Endodermal cell (in vitro differentiated cells): Measurements from ENCODE around the gene P2RY11. TPM values are rescaled to one million over a fixed set of nuclear protein-coding genes. Genes with fewer than 3 reads are reported as not detected.

ENCODE experiments used
- DNase-seq: peaks from one replicate; pipeline ENCODE4 v3.0.0-alpha.2; 2017
- H3K27ac ChIP-seq: 2 replicates; pipeline ENCODE4 v1.5.1; 2013; ENCODE audit warnings: mild to moderate bottlenecking, low read depth, low read length, moderate library complexity
- H3K27me3 ChIP-seq: 2 replicates; pipeline ENCODE4 v1.6.1; 2013; ENCODE audit warnings: mild to moderate bottlenecking, low read length, moderate library complexity; ENCODE audit not compliant: insufficient read depth, control insufficient read depth, poor library complexity, severe bottlenecking
- H3K36me3 ChIP-seq: 2 replicates; pipeline ENCODE4 v1.7.0; 2013; ENCODE audit warnings: mild to moderate bottlenecking, low read length, moderate library complexity; ENCODE audit not compliant: control insufficient read depth, insufficient read depth
- H3K4me1 ChIP-seq: one replicate; pipeline ENCODE4 v1.7.0; 2013; ENCODE audit warnings: low read length; ENCODE audit not compliant: control insufficient read depth, insufficient read depth
- H3K4me3 ChIP-seq: 2 replicates; pipeline ENCODE4 v1.5.1; 2013; ENCODE audit warnings: mild to moderate bottlenecking, low read length, moderate library complexity
- H3K9ac ChIP-seq: 2 replicates; pipeline ENCODE4 v1.6.1; 2013; ENCODE audit warnings: mild to moderate bottlenecking, low read length, moderate library complexity; ENCODE audit not compliant: poor library complexity, severe bottlenecking; ENCODE audit errors: extremely low read depth
- H3K9me3 ChIP-seq: 2 replicates; pipeline ENCODE4 v1.6.1; 2013; ENCODE audit warnings: mild to moderate bottlenecking, low read length, moderate library complexity; ENCODE audit not compliant: control insufficient read depth
- H3K27ac Mint-ChIP-seq: 2 replicates; pipeline ENCODE4 v1.8.0; 2020; ENCODE audit warnings: mixed read lengths
- H3K27me3 Mint-ChIP-seq: 2 replicates; pipeline ENCODE4 v1.8.0; 2021; ENCODE audit warnings: mild to moderate bottlenecking, mixed read lengths; ENCODE audit not compliant: insufficient read depth
- H3K36me3 Mint-ChIP-seq: 2 replicates; pipeline ENCODE4 v1.8.0; 2020; ENCODE audit warnings: low read depth, mixed read lengths
- H3K4me1 Mint-ChIP-seq: 2 replicates; pipeline ENCODE4 v1.8.0; 2020; ENCODE audit warnings: mixed read lengths
- H3K4me3 Mint-ChIP-seq: 2 replicates; pipeline ENCODE4 v1.8.0; 2020; ENCODE audit warnings: mild to moderate bottlenecking, moderate library complexity, mixed read lengths
- H3K9me3 Mint-ChIP-seq: 2 replicates; pipeline ENCODE4 v1.8.0; 2020; ENCODE audit warnings: mild to moderate bottlenecking, mixed read lengths
- CTCF ChIP-seq: fragments of 200-600 bp; sonication (generic); conservative IDR thresholded peaks from 2 replicates; pipeline ENCODE4 v1.5.0; 2021; ENCODE audit warnings: antibody characterized with exemption, mild to moderate bottlenecking
- WGBS, 2 experiments: methylation state at CpG; one replicate each; pipeline versions ENCODE4 v1.1.5 to v1.1.7; 2013; ENCODE audit warnings: missing lambda C conversion rate in 2 of 2, mixed read lengths in 1 of 2; ENCODE audit not compliant: insufficient coverage in 1 of 2, insufficient read length in 1 of 2; 5-methylcytosine and 5-hydroxymethylcytosine counted together
- long read RNA-seq, 4 experiments: library from polyadenylated mRNA in 2 of 4; library from RNA in 1 of 4; library from capped mRNA in 1 of 4; stranded (forward) in 3 of 4; unstranded in 1 of 4; transcript quantifications; one replicate each; pipeline ENCODE4 v2.0.0, GENCODE V29; 2020 to 2021; ENCODE audit warnings: inconsistent platforms in 1 of 4
- polyA plus RNA-seq, 2 experiments: library from polyadenylated mRNA; stranded (reverse); fragments of 50-300 nt; gene quantifications; one replicate each; pipeline ENCODE4 v1.2.3, GENCODE V29; 2013
- total RNA-seq, 2 donors: library from RNA; stranded (reverse); fragmentation: NEBNext Ultra II Directional in 1 of 2; extraction: Animal tissue kit (Norgen Biotek cat#: 25700) in 1 of 2; gene quantifications; 2 replicates in 1 of 2; 3 replicates in 1 of 2; pipeline ENCODE4 v1.2.1, GENCODE V29; 2021

The P2RY11 gene, protein sequence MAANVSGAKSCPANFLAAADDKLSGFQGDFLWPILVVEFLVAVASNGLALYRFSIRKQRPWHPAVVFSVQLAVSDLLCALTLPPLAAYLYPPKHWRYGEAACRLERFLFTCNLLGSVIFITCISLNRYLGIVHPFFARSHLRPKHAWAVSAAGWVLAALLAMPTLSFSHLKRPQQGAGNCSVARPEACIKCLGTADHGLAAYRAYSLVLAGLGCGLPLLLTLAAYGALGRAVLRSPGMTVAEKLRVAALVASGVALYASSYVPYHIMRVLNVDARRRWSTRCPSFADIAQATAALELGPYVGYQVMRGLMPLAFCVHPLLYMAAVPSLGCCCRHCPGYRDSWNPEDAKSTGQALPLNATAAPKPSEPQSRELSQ
- total RNA-seq: 10 to 100 TPM in 1 of 2 donors, 1 to 10 TPM in 1; 9.0 to 14.8 TPM
- polyA plus RNA-seq (2013, experiment 1 of 2): 6.3 TPM
- polyA plus RNA-seq (2013, experiment 2 of 2): 5.1 TPM
- long read RNA-seq, experiment 1, partial matches to known transcripts: 0 of 1 reads
- long read RNA-seq, experiment 1, other reads (novel, unspliced or antisense): 1 of 1 reads
- long read RNA-seq, experiment 2, partial matches to known transcripts: 0 of 7 reads
- long read RNA-seq, experiment 2, other reads (novel, unspliced or antisense): 7 of 7 reads
- long read RNA-seq, experiment 3, partial matches to known transcripts: 5 of 5 reads
- long read RNA-seq, experiment 3, other reads (novel, unspliced or antisense): 0 of 5 reads
- long read RNA-seq, experiment 4: 0 reads

GRCh38 chr19:10111405-10111811 is at the start of gene P2RY11:
P2RY11 (plus strand) TSS chr19:10111693; CDS start chr19:10111722, 29 bp downstream.
- Mint-ChIP-seq H3K27ac (peak within 1 kb of the TSS; percentile 39), H3K27me3 (no peaks in the 10 kb centered on the region), H3K36me3 (peaks cover 56% of the 10 kb centered on the region), H3K4me3 (no peak within 1 kb of the TSS), H3K9me3 (no peaks in the 10 kb centered on the region), H3K4me1 (peaks cover 7% of the 10 kb centered on the region)
- Histone ChIP-seq H3K27me3 (no peaks in the 10 kb centered on the region), H3K9ac (no peak within 1 kb of the TSS), H3K36me3 (peaks cover 46% of the 10 kb centered on the region), H3K27ac (no peak within 1 kb of the TSS), H3K4me3 (no peak within 1 kb of the TSS), H3K4me1 (peaks cover 3% of the 10 kb centered on the region), H3K9me3 (no peaks in the 10 kb centered on the region)
- no peak for TF ChIP-seq CTCF
- no peak for DNase-seq
- 91 to 94% methylated on average over 5 to 8 of the region's 8 CpGs for WGBS, 2 experiments

GRCh38 chr19:10061717-10062310 is 49.7 kb upstream of the P2RY11 start:
- Mint-ChIP-seq H3K27me3 (peaks cover 34% of the 10 kb centered on the region), H3K4me3 (no peak overlapping the region), H3K27ac (no peak overlapping the region), H3K9me3 (no peaks in the 10 kb centered on the region), H3K36me3 (no peaks in the 10 kb centered on the region), H3K4me1 (no peaks in the 10 kb centered on the region)
- no peak overlapping the region for H3K9ac ChIP-seq
- H3K4me1 ChIP-seq: no peaks in the 10 kb centered on the region
- peak; percentile 86 for DNase-seq
- H3K27ac ChIP-seq: no peak overlapping the region
- H3K4me3 ChIP-seq: no peak overlapping the region
- no peak for TF ChIP-seq CTCF
- WGBS, 2 experiments: 34 to 40% methylated on average over 7 to 16 of the region's 21 CpGs
- H3K27me3 ChIP-seq: peaks cover 23% of the 10 kb centered on the region
- no peaks in the 10 kb centered on the region for H3K36me3 ChIP-seq
- H3K9me3 ChIP-seq: no peaks in the 10 kb centered on the region

GRCh38 chr19:10068205-10068604 is 43.3 kb upstream of the P2RY11 start:
- peaks cover 6% of the 10 kb centered on the region for H3K27me3 ChIP-seq
- H3K27ac ChIP-seq: no peak overlapping the region
- Mint-ChIP-seq H3K36me3 (no peaks in the 10 kb centered on the region), H3K27ac (no peak overlapping the region), H3K4me1 (no peaks in the 10 kb centered on the region), H3K4me3 (no peak overlapping the region), H3K27me3 (peaks cover 35% of the 10 kb centered on the region), H3K9me3 (peaks cover 3% of the 10 kb centered on the region)
- DNase-seq: no peak
- H3K36me3 ChIP-seq: no peaks in the 10 kb centered on the region
- TF ChIP-seq CTCF: no peak
- 79 to 89% methylated on average over 4 of the region's 4 CpGs for WGBS, 2 experiments
- no peaks in the 10 kb centered on the region for H3K4me1 ChIP-seq
- H3K9me3 ChIP-seq: no peaks in the 10 kb centered on the region
- no peak overlapping the region for H3K9ac ChIP-seq
- no peak overlapping the region for H3K4me3 ChIP-seq
